Hematopoietic multipotent progenitor cell treated with erythropoietin and hydrocortisone succinate and interleukin-3 and kit ligand, for 17 days (in vitro differentiated cells): ENCODE measurements around the gene PODN.

ENCODE experiments used
- DNase-seq: peaks from one replicate; pipeline ENCODE4 v3.0.0-alpha.2; 2015; ENCODE audit warnings: low spot score

Gene PODN

DNA sequence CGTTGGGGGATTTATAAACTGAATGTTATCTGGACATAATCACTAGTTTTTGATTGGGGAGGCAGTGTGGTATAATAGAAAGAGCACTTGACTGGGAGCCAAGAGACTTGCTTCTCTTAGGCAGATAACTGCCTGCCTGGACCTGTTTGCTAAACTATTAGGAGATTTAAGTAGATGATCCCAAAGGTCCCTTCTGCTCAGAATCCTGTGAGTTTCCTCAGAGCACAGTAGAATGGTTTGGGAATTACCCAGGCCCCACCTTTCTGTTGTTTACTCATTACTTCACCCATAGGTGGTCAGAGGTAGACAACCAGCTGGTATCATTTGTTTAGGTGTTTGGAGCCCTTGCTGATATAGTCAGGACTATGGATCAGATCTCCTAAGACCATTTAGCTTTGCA, 10.3 kb upstream of the PODN start:
- DNase-seq, result no peak

DNA sequence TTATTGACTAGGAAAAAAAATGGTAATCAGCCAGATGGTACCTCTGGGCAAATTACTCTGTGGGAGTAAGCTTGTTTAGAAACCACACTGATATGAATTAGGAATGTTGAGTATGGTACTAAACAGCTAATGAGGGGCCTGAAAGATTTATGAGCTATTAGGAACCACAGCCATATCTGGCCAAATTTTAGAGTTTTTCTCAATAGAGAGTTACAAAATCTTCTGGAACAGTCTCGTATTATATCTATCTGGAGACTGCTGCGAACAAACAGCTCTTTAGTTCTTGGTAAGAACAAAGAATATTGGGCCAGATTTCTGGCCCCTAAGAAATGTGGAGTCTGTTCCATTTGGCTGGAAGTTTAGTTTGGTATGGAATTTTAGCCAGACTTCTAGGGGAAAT, 4.9 kb upstream of the PODN start:
- DNase-seq, result no peak

DNA sequence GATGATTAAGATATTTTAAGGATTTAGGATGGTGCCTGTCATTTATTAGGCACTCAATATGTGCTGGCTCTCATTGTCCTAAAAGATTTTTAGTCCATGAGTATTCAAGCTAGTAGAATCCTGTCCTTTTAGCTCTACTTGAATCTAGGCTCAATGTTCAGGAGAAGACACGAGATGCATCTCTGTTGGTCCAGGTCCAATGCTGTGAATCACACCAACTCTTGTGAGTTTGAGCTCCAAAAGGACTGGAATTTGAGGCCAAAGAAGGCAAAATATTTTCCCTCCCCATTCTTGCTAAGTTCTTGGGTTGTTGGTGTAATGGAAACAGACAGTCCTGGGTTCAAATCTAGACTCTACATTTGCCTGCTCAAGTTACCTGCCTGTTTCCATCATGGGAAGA, 1.4 kb upstream of the PODN start:
- DNase-seq, result no peak

DNA sequence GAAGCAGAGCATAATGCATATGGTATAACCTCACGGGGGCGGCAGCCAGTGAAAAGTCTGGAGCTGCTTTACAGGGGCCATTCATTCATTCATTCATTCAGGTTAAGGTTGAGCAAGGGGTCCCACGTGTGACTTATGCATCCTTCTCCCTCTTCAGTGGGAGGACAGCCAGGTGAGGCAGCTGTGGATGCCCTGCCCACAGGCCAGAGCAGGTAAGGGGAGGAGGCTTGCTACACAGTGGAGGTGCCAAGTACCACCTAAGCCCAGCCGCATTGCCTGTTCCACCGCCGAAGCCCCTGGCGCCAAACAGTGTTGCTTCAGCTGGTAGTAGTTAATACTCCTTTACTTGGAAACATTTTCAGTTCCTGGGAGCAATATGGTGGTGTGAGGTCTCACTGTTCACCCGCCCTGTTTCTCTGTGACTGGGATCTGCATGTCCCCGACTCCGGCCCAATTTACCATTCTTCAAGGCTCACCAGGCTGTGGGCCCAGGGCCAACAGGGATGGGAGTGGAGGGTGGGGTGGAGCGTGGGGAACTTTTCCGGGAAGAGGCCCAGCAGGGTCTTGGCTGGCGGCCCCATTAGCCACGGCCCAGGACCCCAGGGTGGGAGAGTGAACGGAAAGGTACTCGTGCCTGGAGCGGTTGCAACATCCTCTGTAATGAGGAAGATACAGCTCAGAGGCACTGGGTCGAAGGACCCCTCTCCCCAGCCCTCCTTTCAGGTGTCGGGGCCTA, 722 bp upstream of the PODN start:
- no peak for DNase-seq

DNA sequence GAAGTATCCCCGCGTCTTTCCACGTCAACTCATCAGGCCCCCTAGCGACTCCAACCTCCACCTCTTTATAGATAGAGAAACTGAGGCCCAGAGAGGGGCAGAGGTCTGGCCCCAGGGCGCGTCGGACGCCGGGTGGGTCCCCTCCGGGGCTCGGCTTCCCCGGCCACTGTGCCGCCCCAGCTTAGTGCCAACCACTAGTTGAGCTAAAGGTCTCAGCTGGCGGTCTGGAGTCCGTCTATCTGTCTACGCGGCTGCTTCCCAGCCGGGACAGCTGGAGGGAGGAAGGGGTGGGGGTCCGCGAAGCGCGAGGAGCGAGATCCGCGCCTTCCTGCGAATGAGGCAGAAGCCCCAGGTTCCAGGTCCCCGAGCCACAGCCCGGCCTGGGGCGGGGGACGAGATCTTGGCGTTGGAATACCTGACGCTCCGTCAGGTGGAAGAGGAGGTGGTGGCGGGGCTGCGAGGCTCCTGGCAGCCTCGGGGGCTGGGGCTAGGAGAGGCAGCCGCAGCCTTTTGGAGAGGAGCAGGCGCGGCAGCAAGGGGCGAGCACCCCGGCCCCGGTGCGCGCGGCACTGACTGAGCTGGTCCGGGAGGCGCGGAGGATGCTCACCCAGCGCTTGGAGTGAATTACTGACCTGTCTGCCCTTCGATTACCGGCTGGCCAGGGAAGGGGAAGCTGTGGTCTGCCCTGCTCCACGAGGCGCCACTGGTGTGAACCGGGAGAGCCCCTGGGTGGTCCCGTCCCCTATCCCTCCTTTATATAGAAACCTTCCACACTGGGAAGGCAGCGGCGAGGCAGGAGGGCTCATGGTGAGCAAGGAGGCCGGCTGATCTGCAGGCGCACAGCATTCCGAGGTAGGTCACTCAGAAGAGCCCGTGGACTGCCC, 937 bp downstream of the PODN start:
- DNase-seq, result no peak

DNA sequence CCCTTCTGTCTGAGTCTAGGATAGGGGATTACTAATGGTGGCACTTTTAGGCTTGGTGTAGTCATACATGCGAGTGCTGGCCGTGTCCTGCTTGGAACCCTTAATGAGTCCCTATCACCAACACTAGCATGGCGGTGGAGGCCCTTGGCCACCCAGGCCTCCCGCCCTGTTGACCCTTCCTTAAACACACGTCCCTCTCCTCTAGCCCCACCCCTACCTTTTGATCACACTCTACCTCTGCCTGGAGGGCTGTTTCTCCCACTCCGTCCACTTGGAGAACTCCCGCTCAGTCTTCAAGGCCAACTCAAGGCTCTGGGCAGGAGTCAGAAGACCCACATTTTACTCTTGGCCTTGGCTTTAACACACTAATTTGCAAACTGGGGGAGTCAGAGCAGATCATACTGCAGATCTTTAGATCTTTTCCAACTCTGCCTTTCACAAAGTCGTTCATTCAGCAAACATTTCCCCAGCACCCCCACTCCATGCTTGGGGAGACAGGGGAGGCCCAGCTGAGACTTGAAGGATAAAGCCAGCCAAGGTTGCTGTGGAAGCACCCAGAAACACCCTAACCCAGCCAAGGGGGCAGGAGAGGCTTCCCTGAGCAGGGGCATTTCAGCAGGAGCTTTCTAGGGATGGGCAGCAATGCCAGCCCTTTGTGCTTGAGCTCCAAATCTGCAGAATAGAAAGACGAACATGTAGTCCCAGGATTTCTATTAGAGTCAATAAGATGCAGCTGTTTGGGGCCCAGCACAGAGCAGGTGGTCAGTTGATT, 1.9 kb downstream of the PODN start:
- DNase-seq, result no peak

DNA sequence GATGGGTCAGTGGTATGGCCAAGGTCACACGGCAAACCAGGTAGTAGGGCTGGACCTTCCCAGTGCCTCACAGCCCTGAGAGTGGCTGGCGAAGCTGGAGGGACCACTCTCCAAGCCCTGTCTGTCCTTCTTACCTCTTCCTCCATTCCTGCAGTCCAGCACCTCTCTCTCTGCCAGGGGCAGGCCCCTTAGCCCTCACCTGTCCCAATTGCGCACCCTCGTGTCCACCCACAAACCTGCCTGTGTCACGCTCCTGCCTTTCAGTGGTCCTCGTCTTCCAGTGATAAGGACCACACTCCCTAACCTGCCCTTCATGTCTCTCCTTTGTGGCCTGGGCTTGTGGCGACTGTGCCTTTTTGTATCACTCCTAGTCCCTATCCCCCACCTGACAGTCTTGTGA, 3.4 kb downstream of the PODN start:
- no peak for DNase-seq

DNA sequence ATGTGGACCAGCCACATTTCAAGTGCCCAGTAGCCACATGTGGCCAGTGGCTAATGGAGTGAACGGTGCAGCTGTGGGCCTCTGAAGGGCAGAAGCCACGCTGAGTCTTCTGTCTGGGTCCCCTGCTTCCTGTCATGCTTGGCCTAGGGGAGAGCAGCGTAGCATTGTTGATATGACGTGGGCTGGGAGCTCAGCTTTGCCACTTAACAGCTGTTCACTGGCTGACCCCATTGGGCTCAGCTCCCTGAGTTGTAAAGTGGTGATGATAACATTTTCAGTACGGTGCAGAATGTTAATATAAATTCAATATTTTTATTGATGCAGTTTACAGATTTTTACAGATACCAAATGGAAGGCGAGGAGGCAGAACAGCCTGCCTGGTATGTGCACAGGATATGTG, 4.5 kb downstream of the PODN start:
- no peak for DNase-seq

DNA sequence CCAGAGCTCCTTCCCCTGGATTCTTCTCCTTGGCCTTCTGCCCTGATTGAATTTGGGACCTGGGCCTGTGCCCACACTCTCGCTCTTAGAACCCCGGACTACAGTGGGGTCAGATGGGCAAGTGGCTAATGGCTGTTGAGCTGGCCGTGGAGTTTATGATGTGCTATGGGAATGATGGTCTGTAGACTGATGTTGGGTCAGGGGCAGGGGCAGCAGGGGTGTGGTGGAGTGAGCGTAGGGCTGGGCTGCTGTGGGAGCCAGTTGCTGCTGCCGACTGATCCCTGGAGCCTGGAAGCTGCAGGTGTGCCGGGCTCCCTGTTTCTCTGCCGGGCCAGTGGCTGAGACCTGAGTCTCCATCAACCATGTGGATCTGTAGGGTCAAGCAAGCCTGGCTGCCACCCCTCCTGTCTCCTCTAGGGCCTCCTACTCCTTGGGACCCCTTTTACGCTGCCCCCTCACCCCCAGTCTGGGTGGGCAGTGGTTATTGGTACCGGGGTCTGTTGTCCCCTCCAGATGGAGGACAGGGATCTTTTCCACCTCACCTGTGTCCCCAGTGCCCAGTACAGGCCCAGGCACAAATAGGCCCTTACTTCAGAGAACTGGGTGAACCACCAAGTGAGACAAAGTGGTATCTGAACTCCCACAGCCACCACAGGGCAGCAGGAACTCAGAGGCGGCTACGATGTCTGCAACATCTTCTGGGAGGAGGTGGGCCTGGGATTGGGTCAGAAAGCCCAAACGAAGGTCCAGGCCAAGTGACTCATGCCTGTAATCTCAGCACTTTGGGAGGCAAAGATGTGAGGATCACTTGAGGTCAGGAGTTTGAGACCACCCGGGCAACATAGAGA, 5.1 kb downstream of the PODN start:
- DNase-seq, result no peak

DNA sequence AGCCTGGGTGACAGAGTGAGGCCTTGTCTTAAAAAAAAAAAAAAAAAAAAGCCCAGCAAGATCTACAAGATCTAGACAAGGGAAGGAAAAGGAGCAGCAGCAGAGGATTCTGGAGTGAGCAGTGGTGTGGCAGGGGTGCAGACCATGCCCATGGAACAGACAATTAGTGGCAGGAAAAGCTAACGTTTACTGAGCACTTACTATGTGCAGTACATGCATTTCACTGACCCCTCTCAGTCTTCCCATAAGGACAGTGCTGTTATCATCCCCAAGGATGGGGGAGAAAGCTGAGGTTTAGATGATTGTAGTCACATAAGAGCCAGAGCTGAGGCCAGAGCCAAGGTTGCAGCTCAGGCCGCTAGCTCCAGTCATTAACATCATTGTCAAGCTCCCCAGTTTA, 5.9 kb downstream of the PODN start:
- DNase-seq, result no peak

DNA sequence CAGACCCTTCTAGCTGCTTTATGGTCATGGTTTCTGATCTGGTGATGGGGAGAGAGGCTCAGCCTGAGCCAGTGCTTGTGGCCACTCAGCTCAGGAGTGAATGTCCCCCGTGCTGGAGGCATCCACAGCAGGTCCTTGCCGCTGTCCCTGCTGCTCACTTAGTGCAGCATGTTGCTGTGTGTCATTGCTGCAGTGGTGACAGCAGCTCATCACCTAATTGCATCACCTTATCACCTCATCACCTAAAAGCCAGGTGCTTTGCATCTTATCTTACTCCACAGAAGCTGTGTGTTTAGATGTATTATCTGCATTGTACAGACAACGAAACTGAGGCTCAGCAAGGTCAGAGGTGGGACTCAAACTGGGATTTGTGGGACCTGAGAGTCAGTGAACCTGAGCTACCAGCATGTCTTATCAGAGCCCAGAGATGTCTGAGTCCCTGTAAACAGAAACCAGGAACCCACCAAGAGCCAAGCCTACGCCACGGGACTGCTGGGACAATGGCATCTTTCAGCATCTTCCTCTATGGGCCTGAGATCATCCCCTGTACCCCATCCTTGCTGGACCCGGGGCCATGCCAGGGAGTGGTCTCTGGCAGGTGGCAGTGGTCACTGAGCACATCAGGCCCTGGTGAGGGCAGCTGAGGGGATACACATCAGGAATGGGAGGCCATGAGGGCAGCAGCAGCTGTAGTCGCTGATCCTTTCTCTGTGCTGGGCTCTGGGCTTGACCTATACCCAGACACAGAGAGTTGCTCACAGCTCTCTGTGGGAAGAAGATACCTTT, 6.5 kb downstream of the PODN start:
- no peak for DNase-seq

DNA sequence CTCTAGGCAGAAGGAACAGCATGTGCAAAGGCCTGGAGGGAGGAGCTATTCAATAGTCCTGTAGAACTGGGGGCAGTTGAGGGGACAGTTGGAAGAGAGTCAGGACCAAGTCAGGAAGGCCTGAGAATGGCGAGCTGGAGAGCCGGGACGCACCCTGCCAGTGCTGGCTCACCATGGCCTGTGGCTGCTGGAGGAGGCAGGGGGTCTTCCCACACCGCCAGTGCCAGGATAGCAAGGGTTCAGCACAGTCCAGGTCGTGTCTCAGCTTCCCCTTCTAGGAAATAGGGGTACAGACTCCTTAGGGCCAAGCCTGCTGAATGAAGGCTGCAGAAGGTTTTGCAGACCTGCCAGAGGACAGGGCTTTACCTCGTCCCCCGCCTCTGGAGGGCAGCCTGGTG, 7.3 kb downstream of the PODN start:
- DNase-seq, result no peak

DNA sequence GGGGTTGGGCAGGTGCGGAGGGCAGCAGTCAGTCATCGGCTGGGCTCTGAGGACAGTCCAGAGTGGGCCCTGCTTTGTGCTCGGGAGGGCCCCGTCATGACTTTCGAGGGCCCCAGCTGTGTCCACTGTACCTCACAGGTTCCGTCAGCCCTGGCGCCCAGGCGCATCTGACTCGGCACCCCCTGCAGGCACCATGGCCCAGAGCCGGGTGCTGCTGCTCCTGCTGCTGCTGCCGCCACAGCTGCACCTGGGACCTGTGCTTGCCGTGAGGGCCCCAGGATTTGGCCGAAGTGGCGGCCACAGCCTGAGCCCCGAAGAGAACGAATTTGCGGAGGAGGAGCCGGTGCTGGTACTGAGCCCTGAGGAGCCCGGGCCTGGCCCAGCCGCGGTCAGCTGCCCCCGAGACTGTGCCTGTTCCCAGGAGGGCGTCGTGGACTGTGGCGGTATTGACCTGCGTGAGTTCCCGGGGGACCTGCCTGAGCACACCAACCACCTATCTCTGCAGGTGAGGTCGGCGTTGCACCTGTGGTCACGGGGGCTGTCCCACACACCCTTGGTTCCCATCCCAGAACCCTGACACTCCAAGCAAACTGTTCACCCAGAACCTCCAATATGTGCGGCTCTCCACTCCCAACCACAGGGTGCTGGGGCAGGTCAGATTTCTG, 7.8 kb downstream of the PODN start:
- DNase-seq, result no peak

DNA sequence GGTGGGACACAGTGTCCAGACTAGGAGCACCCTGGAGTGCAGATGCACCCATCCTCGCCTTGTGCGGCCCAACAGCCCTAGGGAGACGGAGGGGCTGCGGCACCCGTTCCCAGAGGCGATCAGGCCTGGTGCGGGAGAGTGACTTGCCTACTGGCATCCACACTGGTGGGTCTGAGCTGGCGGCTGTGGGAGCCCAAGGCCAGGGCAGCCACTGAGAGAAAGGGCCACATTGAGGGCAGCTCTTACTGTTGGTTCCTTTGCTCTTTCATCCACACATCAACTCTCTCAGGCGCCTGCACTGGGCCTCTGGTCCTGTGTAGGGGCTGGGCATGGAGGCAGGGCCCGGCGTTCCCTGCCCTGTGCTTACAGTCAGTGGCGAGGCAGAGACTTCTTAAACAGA, 8.6 kb downstream of the PODN start:
- DNase-seq, result no peak

DNA sequence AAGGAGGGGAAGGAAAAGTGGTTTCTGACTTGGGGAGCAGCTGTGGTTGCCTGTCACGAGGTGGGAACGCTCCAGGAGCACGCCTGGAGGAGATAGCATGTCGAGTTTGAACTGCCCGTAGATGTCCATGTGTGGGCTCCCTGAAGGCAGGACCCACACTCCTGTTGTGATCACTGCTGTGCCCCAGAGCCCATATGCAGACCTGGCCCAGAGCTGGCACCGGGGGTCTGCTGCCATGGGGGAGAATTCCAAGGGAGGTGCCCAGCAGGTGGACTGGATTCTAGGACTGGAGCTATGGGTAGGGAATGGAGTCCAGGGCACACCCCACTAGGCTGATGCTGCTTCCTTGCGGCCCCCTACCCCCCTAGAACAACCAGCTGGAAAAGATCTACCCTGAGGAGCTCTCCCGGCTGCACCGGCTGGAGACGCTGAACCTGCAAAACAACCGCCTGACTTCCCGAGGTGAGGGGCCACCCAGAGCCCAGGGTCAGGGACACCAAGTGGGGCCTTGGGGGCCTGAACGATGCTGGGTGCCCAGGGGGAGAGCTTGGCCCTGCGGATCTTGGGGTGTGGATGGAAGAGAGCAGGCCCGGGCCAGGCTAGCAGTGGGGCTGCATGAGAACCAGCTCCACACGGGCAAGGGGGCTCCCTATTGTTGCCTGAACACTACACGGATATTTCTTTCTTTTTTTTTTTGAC, 9.3 kb downstream of the PODN start:
- DNase-seq, result no peak

DNA sequence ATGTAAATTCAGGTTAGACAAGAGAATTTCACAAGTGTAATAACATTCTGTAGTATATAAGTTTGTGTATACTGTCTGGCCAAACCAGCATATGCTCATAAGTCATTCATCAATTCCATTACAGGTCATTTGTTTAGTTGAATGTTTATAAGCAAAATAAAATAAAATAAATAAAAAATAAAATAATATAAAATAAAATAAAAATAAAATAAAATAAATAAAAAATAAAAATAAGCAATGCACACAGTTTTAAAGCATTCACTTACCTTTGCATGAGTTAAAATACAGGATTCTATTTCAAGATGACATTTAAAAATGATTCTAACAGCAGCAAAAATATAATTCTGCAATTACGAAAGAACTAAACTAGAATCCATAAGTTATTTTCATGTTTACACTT, 9.9 kb downstream of the PODN start:
- DNase-seq, result no peak

DNA sequence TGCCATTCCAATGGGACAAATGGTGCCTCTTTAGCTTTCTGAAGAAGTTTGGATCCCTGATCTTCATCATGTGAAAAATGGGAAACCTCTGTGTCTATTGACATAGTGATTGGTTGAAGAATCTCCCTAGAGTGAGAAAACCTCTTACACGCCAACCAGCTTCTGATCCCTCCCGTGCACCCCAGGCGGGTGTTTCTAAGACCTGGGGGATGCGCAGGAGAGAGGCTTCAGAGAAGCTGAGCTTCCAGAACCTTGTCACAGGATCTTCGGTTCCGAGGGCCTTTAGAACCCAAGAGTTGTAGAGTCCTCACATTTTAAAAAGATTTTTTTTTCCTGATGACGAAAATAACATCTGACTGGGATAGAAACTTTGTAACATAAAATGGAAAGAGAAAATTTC, 11.3 kb downstream of the PODN start:
- DNase-seq, result no peak

DNA sequence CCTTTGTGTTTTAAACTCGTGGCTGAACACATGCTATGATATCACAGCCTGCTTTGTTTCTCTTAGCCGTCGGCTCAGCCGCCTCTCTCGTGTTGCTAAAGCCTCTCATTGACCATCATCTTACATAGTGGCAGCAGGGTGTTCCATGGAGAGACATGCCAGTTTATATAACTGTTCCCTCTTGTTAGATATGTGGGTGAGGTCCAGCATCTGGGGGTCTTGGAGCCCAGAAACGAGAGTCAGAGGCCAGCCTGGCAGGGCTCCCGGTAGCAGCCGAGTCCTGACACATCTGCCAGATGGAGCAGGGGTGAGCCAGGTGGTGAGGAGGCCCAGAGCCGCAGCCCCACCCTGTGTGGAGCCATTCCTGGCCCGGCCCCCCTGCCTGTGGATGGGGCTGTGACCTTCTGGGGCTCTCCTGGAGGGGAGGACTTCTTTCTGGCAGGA, 11.9 kb downstream of the PODN start:
- no peak for DNase-seq

DNA sequence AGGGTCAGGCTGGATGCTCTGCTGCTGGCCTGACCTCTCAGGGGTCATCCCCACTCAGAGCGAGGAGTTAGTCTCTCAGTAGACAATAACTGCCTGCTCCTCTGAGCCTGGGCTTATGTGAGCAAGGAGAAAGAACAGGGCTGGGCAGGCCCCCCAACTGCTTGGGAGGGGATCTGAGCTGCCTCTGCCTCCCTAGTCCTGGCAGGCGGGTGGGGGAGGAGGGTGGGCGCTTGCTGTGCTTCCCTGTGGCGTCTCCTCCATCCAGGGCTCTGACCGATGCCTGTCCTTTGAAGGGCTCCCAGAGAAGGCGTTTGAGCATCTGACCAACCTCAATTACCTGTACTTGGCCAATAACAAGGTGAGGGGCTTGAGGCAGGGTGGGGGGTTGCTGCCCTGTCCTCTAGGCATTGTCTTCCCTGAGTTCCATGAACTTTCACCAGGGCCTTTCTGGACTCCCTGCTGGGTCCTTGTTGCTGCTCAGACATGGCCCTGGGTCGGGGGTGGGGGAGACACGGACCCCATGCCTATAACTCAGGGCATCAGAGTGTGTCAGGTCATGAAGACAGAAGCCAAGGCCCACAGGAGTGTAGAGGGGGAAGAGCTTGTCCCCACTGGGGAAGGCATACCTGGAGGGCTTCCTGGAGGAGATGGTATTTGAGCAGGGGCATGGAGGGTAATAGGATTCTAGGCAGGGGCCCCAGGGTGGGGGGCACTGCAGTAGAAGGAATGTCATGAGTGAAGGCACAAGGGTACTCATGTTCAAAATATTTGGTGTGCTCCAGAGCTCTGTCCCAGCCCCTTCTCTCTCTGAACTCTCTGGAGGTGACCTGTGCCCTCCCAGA, 12.5 kb downstream of the PODN start:
- no peak for DNase-seq
